ENCODE data around the gene CTAGE15. TPM values are rescaled to one million over a fixed set of nuclear protein-coding genes. Genes with fewer than 3 reads are reported as not detected.
"Not testable (repeated sequence)": the region's sequence is repeated elsewhere in the genome, so short reads cannot be mapped to it uniquely, and the experiment has no call there.

The CTAGE15 gene
- total and polyA plus RNA-seq, 2 experiments from 2014 or later, result 1.6 TPM; not detected in 1

- H3K4me3 ChIP-seq; H3K4me1 ChIP-seq (ENCODE audit: insufficient read depth); H3K4me3 Mint-ChIP-seq; H3K4me2 ChIP-seq; H3K79me2 ChIP-seq (replicated peaks; ENCODE audit: insufficient read depth); H3K36me3 ChIP-seq (ENCODE audit: insufficient read depth); H3K27me3 Mint-ChIP-seq (ENCODE audit: insufficient read depth, low read depth, poor library complexity); H3K9me3 Mint-ChIP-seq; H3K27ac Mint-ChIP-seq; H3K27me3 ChIP-seq (ENCODE audit: insufficient read depth); H3F3A ChIP-seq (replicated peaks; ENCODE audit: low read depth); H2AFZ ChIP-seq; H3K36me3 Mint-ChIP-seq (ENCODE audit: low read depth); H3K27ac ChIP-seq (ENCODE audit: low read depth); H3K4me1 Mint-ChIP-seq; DNase-seq (ENCODE audit: low spot score); H3K9me2 ChIP-seq (ENCODE audit: insufficient read depth); H4K20me1 ChIP-seq (replicated peaks; ENCODE audit: insufficient read depth): not testable (repeated sequence)
- ATAC-seq, result peak; percentile 7
These were observed 49.6 kb downstream of the CTAGE15 start for GRCh38 chr7:143621175-143621574.

GRCh38 chr7:143622130-143622529 lies 50.5 kb downstream of the CTAGE15 start:
- not testable (repeated sequence) for H3K27me3 ChIP-seq (ENCODE audit: insufficient read depth); DNase-seq (ENCODE audit: low spot score); H3K4me1 ChIP-seq (ENCODE audit: insufficient read depth); H3K4me3 Mint-ChIP-seq; H3F3A ChIP-seq (replicated peaks; ENCODE audit: low read depth); H3K27ac Mint-ChIP-seq; H4K20me1 ChIP-seq (replicated peaks; ENCODE audit: insufficient read depth); H3K27me3 Mint-ChIP-seq (ENCODE audit: insufficient read depth, low read depth, poor library complexity); H3K36me3 Mint-ChIP-seq (ENCODE audit: low read depth); H3K79me2 ChIP-seq (replicated peaks; ENCODE audit: insufficient read depth); H3K4me1 Mint-ChIP-seq; H2AFZ ChIP-seq; H3K9me2 ChIP-seq (ENCODE audit: insufficient read depth); H3K9me3 Mint-ChIP-seq; H3K36me3 ChIP-seq (ENCODE audit: insufficient read depth); H3K4me3 ChIP-seq; H3K4me2 ChIP-seq; H3K27ac ChIP-seq (ENCODE audit: low read depth)
- peak; percentile 46 for ATAC-seq

Small RNA genes lying within 50 kb of the gene (small RNA-seq; reads per million reads assigned to genes)
- gene AC073264.2 (ENCODE audit: low replicate concordance) (not detected), gene RNU6-162P (ENCODE audit: low replicate concordance) (not detected)

Other genes with a start within 250 kb of the CTAGE15 start
- 28.8 and 30.2 TPM in 2 replicates for gene FAM131B, start 209.1 kb upstream of the CTAGE15 start, total RNA-seq (2014; rRNA removed; shearing (Covaris generic))
- gene FAM131B, start 209.1 kb upstream of the CTAGE15 start, polyA plus RNA-seq (2016; fragmentation: Nextera tagmentation; extraction: Ambion mirVana), result 4.7 and 5.4 TPM in 2 replicates
- 132 and 141 TPM in 2 replicates for gene ZYX, start 190.5 kb upstream of the CTAGE15 start, total RNA-seq (2014; rRNA removed; shearing (Covaris generic))
- 108 and 111 TPM in 2 replicates for gene ZYX, start 190.5 kb upstream of the CTAGE15 start, polyA plus RNA-seq (2016; fragmentation: Nextera tagmentation; extraction: Ambion mirVana)
- 119 and 154 TPM in 2 replicates for gene EPHA1, start 162.9 kb upstream of the CTAGE15 start, total RNA-seq (2014; rRNA removed; shearing (Covaris generic))
- gene EPHA1, start 162.9 kb upstream of the CTAGE15 start, polyA plus RNA-seq (2016; fragmentation: Nextera tagmentation; extraction: Ambion mirVana), result 60.7 and 66.1 TPM in 2 replicates
- 4.0 and 5.0 TPM in 2 replicates for gene TAS2R60, start 128.3 kb upstream of the CTAGE15 start, total RNA-seq (2014; rRNA removed; shearing (Covaris generic))
- gene TAS2R60, start 128.3 kb upstream of the CTAGE15 start, polyA plus RNA-seq (2016; fragmentation: Nextera tagmentation; extraction: Ambion mirVana), result 0.37 TPM in 1 of 2 replicates, not detected in the other
- gene TAS2R41, start 93.9 kb upstream of the CTAGE15 start, total RNA-seq (2014; rRNA removed; shearing (Covaris generic)), result 1.2 and 2.9 TPM in 2 replicates
- gene TAS2R41, start 93.9 kb upstream of the CTAGE15 start, polyA plus RNA-seq (2016; fragmentation: Nextera tagmentation; extraction: Ambion mirVana), result not detected in 2 replicates
- gene TCAF2, start 49.2 kb downstream of the CTAGE15 start, total RNA-seq (2014; rRNA removed; shearing (Covaris generic)), result 0.08 and 0.28 TPM in 2 replicates
- 0.09 TPM in 1 of 2 replicates, not detected in the other for gene TCAF2, start 49.2 kb downstream of the CTAGE15 start, polyA plus RNA-seq (2016; fragmentation: Nextera tagmentation; extraction: Ambion mirVana)
- gene CTAGE6, start 185.9 kb downstream of the CTAGE15 start, total RNA-seq (2014; rRNA removed; shearing (Covaris generic)), result not detected in 2 replicates
- not detected in 2 replicates for gene CTAGE6, start 185.9 kb downstream of the CTAGE15 start, polyA plus RNA-seq (2016; fragmentation: Nextera tagmentation; extraction: Ambion mirVana)